Calu3 (cell line): Measurements from ENCODE around the gene BPI. TPM values are rescaled to one million over a fixed set of nuclear protein-coding genes. Genes with fewer than 3 reads are reported as not detected.

Experiments
- BruUV-seq: library from RNA; stranded (reverse); fragments of 400-500 nt; replicated peaks from 2 replicates; lab custom pipeline; 2021; lab: Mats Ljungman, UMichigan
- CTCF ChIA-PET: fragments of 300-600 bp; sonication (Branson Sonifier 250); formaldehyde crosslinking; loops from one replicate; lab custom pipeline; 2022; ENCODE audit warnings: antibody characterized with exemption; lab: Charles Lee
- DNase-seq: peaks from one replicate; pipeline ENCODE4 v3.0.0; 2022
- H3K27ac Mint-ChIP-seq: one replicate; pipeline ENCODE4 v1.8.0; 2022; ENCODE audit warnings: mixed read lengths; ENCODE audit not compliant: unreplicated experiment
- H3K27me3 Mint-ChIP-seq: one replicate; pipeline ENCODE4 v1.8.0; 2022; ENCODE audit warnings: mixed read lengths; ENCODE audit not compliant: unreplicated experiment
- H3K36me3 Mint-ChIP-seq: one replicate; pipeline ENCODE4 v1.8.0; 2022; ENCODE audit warnings: mild to moderate bottlenecking, moderate library complexity, mixed read lengths; ENCODE audit not compliant: insufficient read depth, unreplicated experiment
- H3K4me1 Mint-ChIP-seq: one replicate; pipeline ENCODE4 v1.8.0; 2022; ENCODE audit warnings: mild to moderate bottlenecking, low read depth, mixed read lengths; ENCODE audit not compliant: unreplicated experiment
- H3K4me3 Mint-ChIP-seq: one replicate; pipeline ENCODE4 v1.8.0; 2022; ENCODE audit warnings: mild to moderate bottlenecking, low read depth, moderate library complexity, mixed read lengths; ENCODE audit not compliant: unreplicated experiment
- H3K9me3 Mint-ChIP-seq: one replicate; pipeline ENCODE4 v1.8.0; 2022; ENCODE audit warnings: low read depth, mixed read lengths; ENCODE audit not compliant: unreplicated experiment
- intact Hi-C: fragments of 100-400 bp; cut with micrococcal nuclease; formaldehyde crosslinking; loops from one replicate; pipeline ENCODE4 v1.10.0; 2022; ENCODE audit not compliant: unreplicated experiment
- total RNA-seq: library from RNA; stranded (reverse); gene quantifications from 2 replicates; pipeline ENCODE4 v1.2.3, GENCODE V29; 2022
- TF ChIP-seq, protein P1 (sequence below): fragments of 200-600 bp; IDR thresholded peaks from one replicate; pipeline ENCODE4 v1.8.0; 2022; ENCODE audit warnings: antibody characterized with exemption; ENCODE audit not compliant: unreplicated experiment

Gene BPI
- total RNA-seq, 1 experiment from 2014 or later: not detected

DNA sequence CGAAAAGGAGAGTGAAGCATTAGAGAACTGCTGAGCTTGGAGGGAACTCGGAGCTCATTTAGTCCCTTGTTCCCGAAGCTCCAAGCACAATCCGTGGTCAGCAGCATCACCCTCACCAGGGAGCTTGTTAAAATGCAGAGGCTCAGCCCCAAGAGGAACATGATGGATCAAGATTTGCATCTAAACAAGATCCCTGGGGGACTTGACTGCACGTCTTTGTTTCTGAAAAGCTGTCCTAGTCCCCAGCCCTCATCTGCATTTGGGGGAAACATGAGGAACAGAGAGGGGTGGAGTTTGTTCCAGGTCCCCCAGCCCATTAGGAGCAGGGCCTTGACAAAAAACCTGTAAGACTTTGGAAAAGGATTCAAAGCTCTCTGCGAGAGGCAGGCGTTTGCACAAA is 38.3 kb downstream of the BPI start:
- H3K4me3 Mint-ChIP-seq: no peak overlapping the region
- H3K27me3 Mint-ChIP-seq: peaks cover 33% of the 10 kb centered on the region
- H3K4me1 Mint-ChIP-seq: peaks cover 18% of the 10 kb centered on the region
- H3K27ac Mint-ChIP-seq: no peak overlapping the region
- intact Hi-C loops: no loop called here
- TF ChIP-seq, protein P1, sequence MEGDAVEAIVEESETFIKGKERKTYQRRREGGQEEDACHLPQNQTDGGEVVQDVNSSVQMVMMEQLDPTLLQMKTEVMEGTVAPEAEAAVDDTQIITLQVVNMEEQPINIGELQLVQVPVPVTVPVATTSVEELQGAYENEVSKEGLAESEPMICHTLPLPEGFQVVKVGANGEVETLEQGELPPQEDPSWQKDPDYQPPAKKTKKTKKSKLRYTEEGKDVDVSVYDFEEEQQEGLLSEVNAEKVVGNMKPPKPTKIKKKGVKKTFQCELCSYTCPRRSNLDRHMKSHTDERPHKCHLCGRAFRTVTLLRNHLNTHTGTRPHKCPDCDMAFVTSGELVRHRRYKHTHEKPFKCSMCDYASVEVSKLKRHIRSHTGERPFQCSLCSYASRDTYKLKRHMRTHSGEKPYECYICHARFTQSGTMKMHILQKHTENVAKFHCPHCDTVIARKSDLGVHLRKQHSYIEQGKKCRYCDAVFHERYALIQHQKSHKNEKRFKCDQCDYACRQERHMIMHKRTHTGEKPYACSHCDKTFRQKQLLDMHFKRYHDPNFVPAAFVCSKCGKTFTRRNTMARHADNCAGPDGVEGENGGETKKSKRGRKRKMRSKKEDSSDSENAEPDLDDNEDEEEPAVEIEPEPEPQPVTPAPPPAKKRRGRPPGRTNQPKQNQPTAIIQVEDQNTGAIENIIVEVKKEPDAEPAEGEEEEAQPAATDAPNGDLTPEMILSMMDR: no peak
- peaks cover 4% of the 10 kb centered on the region for H3K9me3 Mint-ChIP-seq
- H3K36me3 Mint-ChIP-seq: peaks cover 12% of the 10 kb centered on the region
- no TSS peak for BruUV-seq
- CTCF ChIA-PET: no interaction called here
- no peak for DNase-seq

DNA sequence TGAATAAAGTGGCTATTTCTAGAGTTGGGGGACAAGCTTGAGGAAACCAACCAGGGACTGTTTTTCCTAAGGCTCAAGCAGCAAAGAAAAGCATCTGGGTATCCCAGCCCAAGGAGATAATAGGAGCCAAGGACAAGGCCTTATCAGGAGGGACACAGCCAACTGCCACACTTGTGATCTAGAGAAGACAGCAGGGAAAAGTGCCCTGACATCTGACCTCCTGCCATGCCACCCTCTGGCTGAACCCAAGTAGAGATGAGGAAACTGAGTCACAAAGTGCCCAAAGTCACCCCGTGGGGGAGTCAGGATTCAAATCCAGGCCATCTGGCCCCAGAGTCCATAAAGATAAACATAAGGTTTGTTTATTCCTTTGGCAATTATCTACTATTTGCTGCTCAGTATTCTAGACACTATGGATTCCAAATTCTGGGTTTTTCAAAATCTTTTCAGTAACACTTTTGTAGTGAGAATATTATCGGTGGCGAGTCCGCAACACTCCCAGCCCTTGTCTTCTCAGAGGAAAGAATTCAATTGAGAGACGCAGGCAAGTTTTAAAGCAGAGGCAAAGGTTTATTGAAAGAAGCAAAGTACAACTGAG is 38.9 kb downstream of the BPI start:
- TF ChIP-seq, protein P1: no peak
- Mint-ChIP-seq H3K4me3 (peak overlapping the region; percentile 63), H3K9me3 (peaks cover 3% of the 10 kb centered on the region), H3K36me3 (peaks cover 12% of the 10 kb centered on the region), H3K4me1 (peaks cover 18% of the 10 kb centered on the region), H3K27me3 (peaks cover 33% of the 10 kb centered on the region), H3K27ac (no peak overlapping the region)
- intact Hi-C loops: no loop called here
- CTCF ChIA-PET: no interaction called here
- DNase-seq: no peak
- no TSS peak for BruUV-seq

DNA sequence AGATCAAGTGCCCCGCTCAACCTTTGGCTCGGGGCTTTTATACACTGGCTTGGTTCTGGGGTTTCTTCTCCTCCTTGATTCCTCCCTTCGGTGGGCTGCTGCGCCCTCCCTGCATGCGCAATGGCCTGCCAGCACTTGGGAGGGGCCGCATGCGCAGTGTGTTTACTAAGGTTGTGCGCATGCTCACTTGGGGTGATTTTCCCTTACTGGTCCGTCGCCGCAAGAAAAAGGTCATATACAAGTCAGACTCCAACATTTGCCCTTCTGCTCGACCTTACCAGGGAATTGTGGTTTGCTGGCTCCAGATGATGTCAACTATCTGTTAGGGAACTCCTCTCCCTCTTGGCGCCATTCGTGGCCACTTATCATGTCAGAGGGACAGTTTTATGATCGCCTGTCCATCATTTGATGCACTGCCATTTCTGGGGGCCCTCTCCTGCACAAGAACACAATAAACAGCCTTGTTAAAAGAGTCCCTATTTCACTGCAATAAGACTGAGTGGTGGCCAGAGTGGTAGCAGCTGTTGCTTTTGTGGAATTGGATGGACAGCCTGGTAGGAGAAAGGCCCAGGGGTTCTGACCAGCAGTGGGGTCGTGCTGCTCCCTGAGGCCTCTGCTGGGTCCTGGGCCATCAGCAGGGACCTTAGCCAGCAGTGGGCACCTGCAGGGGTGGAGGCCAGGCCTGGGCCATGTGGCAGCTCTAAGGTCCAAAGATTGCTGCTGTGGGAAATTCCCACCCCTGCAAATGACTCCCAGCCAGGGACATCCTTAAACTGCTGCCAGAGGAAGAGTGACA is 39.6 kb downstream of the BPI start:
- Mint-ChIP-seq H3K27me3 (peaks cover 32% of the 10 kb centered on the region), H3K27ac (no peak overlapping the region), H3K36me3 (peaks cover 12% of the 10 kb centered on the region), H3K9me3 (no peaks in the 10 kb centered on the region), H3K4me1 (peaks cover 18% of the 10 kb centered on the region), H3K4me3 (peak overlapping the region; percentile 63)
- CTCF ChIA-PET: no interaction called here
- TF ChIP-seq, protein P1: no peak
- BruUV-seq: no TSS peak
- DNase-seq: peak; percentile 64
- intact Hi-C loops: no loop called here

DNA sequence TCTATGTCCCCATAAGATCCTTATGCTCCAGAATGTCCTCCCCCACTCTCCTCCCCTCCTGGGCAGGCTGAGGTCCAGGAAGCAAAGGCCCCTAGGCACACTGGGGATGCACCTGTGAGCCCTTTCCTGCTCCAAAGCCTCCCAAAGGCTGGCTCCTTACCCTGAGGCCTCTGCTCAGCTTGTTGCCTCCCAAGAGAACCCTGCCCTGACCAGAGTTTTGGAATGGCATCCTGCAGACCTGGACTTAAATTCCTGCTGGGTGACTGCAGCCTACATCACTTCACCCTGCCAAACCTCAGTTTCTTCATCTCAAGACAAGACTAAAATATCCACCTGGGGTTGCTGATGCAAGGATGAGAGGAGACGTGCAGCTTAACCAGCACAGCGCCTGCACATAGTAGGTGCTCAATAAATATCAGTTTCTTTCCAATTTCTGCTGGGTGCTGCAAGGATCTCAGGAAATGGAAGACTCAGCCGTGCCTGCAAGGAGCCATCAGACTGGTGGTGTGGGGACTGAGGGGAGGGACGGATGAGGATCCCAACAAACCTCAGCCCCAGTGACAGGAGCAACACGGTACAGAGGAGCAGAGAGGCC is 40.2 kb downstream of the BPI start:
- TF ChIP-seq, protein P1: no peak
- Mint-ChIP-seq H3K36me3 (peaks cover 12% of the 10 kb centered on the region), H3K9me3 (no peaks in the 10 kb centered on the region), H3K4me1 (peaks cover 18% of the 10 kb centered on the region), H3K4me3 (no peak overlapping the region), H3K27me3 (peaks cover 34% of the 10 kb centered on the region), H3K27ac (no peak overlapping the region)
- CTCF ChIA-PET: no interaction called here
- no peak for DNase-seq
- no TSS peak for BruUV-seq
- intact Hi-C loops: no loop called here
